Nephron (organoid): ENCODE results near the gene DAPP1.
A peak's percentile ranks its signal among the peaks of the same experiment; 100 is the strongest.

Experiments
- H3K27ac Mint-ChIP-seq, 3 experiments: 2 replicates each; pipeline ENCODE4 v1.8.0; 2020; ENCODE audit warnings: mixed read lengths in 3 of 3, mild to moderate bottlenecking in 2 of 3, moderate library complexity in 1 of 3
- H3K27me3 Mint-ChIP-seq: 2 replicates; pipeline ENCODE4 v1.8.0; 2021; ENCODE audit warnings: low read depth, mild to moderate bottlenecking, moderate library complexity, mixed read lengths
- H3K36me3 Mint-ChIP-seq: 2 replicates; pipeline ENCODE4 v1.8.0; 2020; ENCODE audit warnings: low read depth, mixed read lengths
- H3K4me1 Mint-ChIP-seq: 2 replicates; pipeline ENCODE4 v1.8.0; 2020; ENCODE audit warnings: mixed read lengths
- H3K4me3 Mint-ChIP-seq, 3 experiments: 2 replicates each; pipeline ENCODE4 v1.8.0; 2020; ENCODE audit warnings: mild to moderate bottlenecking in 3 of 3, mixed read lengths in 3 of 3, moderate library complexity in 2 of 3
- H3K9me3 Mint-ChIP-seq: 2 replicates; pipeline ENCODE4 v1.8.0; 2020; ENCODE audit warnings: mixed read lengths
- CTCF ChIP-seq, 3 experiments: fragments of 200-600 bp; sonication (generic); IDR thresholded peaks; one replicate each; pipeline ENCODE4 v1.5.0; 2021; ENCODE audit warnings: antibody characterized with exemption in 3 of 3; ENCODE audit not compliant: unreplicated experiment in 3 of 3

The DAPP1 gene

GRCh38 chr4:99859618-99860017 lies 43.0 kb downstream of the DAPP1 start:
- H3K4me3 Mint-ChIP-seq, result no peak overlapping the region
- H3K36me3 Mint-ChIP-seq, result no peaks in the 10 kb centered on the region
- no peak overlapping the region for H3K27ac Mint-ChIP-seq
- H3K27me3 Mint-ChIP-seq, result no peaks in the 10 kb centered on the region
- H3K4me1 Mint-ChIP-seq, result no peaks in the 10 kb centered on the region
- no peak for TF ChIP-seq CTCF (IDR thresholded peaks at IDR 0.05; ENCODE audit: unreplicated experiment in 3 of 3)
- no peaks in the 10 kb centered on the region for H3K9me3 Mint-ChIP-seq

- no peak overlapping the region for H3K4me3 Mint-ChIP-seq
- H3K4me1 Mint-ChIP-seq, result no peaks in the 10 kb centered on the region
- no peaks in the 10 kb centered on the region for H3K36me3 Mint-ChIP-seq
- H3K27me3 Mint-ChIP-seq, result no peaks in the 10 kb centered on the region
- H3K9me3 Mint-ChIP-seq, result no peaks in the 10 kb centered on the region
- no peak for TF ChIP-seq CTCF (IDR thresholded peaks at IDR 0.05; ENCODE audit: unreplicated experiment in 3 of 3)
- no peak overlapping the region for H3K27ac Mint-ChIP-seq
Measured at GRCh38 chr4:99860521-99860920, 43.9 kb downstream of the DAPP1 start.

GRCh38 chr4:99861120-99861905 lies 44.7 kb downstream of the DAPP1 start:
- no peak overlapping the region for H3K4me3 Mint-ChIP-seq
- no peaks in the 10 kb centered on the region for H3K27me3 Mint-ChIP-seq
- H3K36me3 Mint-ChIP-seq, result no peaks in the 10 kb centered on the region
- H3K9me3 Mint-ChIP-seq, result no peaks in the 10 kb centered on the region
- TF ChIP-seq CTCF (IDR thresholded peaks at IDR 0.05; ENCODE audit: unreplicated experiment in 3 of 3), result no peak
- no peak overlapping the region for H3K27ac Mint-ChIP-seq
- H3K4me1 Mint-ChIP-seq, result no peaks in the 10 kb centered on the region

GRCh38 chr4:99863804-99864203 lies 47.2 kb downstream of the DAPP1 start:
- no peaks in the 10 kb centered on the region for H3K27me3 Mint-ChIP-seq
- H3K36me3 Mint-ChIP-seq, result no peaks in the 10 kb centered on the region
- H3K4me1 Mint-ChIP-seq, result no peaks in the 10 kb centered on the region
- no peak overlapping the region for H3K4me3 Mint-ChIP-seq
- TF ChIP-seq CTCF (IDR thresholded peaks at IDR 0.05; ENCODE audit: unreplicated experiment in 3 of 3), result no peak
- H3K9me3 Mint-ChIP-seq, result no peaks in the 10 kb centered on the region
- H3K27ac Mint-ChIP-seq, result no peak overlapping the region

- TF ChIP-seq CTCF (IDR thresholded peaks at IDR 0.05; ENCODE audit: unreplicated experiment in 3 of 3), result no peak
- Mint-ChIP-seq H3K27ac (peak overlapping the region in 2 of 3 experiments; percentile 28 to 48), H3K27me3 (peaks cover 3% of the 10 kb centered on the region), H3K36me3 (no peaks in the 10 kb centered on the region), H3K4me3 (no peak overlapping the region), H3K9me3 (no peaks in the 10 kb centered on the region), H3K4me1 (no peaks in the 10 kb centered on the region)
Measured at GRCh38 chr4:99868126-99868596, 51.5 kb downstream of the DAPP1 start.

GRCh38 chr4:99872570-99872969 lies 55.9 kb downstream of the DAPP1 start:
- no peaks in the 10 kb centered on the region for H3K9me3 Mint-ChIP-seq
- no peak overlapping the region for H3K27ac Mint-ChIP-seq
- no peak for TF ChIP-seq CTCF (IDR thresholded peaks at IDR 0.05; ENCODE audit: unreplicated experiment in 3 of 3)
- no peaks in the 10 kb centered on the region for H3K36me3 Mint-ChIP-seq
- H3K4me3 Mint-ChIP-seq, result no peak overlapping the region
- peaks cover 3% of the 10 kb centered on the region for H3K27me3 Mint-ChIP-seq
- H3K4me1 Mint-ChIP-seq, result no peaks in the 10 kb centered on the region
